T1000 (cell line): Measurements from ENCODE around the gene EIF4H.
A peak's percentile ranks its signal among the peaks of the same experiment; 100 is the strongest.
"Not testable (repeated sequence)": the region's sequence is repeated elsewhere in the genome, so short reads cannot be mapped to it uniquely, and the experiment has no call there.

ENCODE experiments used
- DNase-seq: peaks from one replicate; lab custom pipeline; 2025; ENCODE audit warnings: mixed read lengths; lab: John Stamatoyannopoulos, UW

Gene EIF4H

DNA sequence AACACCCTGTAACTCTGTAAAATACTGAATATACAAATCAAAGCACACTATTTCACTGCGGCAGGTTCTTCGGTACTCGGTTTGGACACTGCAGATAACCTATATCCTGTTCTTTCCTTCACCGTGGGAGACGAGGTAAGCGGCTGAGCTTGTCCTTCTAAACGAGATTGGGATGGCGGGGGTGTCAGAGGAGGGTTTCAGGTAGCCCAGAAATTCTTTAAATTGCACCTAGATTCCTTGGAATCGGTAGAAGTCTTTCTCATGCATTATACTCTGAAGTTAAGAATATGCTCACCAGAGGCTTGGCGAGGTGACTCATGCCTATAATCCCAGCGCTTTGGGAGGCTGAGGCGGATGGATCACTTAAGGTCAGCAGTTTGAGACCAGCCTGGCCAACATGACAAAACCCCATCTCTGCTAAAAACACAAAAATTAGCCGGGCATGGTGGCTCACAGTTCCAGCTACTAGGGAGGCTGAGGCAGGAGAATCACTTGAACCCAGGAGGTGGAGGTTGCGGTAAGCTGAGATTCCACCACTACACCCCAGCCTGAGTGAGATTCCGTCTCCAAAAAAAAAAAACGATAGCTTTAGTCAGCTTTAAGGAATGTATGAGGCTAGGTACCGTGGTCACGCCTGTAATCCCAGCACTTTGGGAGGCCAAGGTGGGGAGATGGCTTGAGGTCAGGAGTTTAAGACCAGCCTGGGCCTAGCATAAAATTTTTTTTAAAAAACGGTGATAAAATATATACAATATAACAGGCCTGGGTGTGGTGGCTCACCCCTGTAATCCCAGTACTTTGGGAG lies 25.6 kb downstream of the EIF4H start:
- DNase-seq = no peak

DNA sequence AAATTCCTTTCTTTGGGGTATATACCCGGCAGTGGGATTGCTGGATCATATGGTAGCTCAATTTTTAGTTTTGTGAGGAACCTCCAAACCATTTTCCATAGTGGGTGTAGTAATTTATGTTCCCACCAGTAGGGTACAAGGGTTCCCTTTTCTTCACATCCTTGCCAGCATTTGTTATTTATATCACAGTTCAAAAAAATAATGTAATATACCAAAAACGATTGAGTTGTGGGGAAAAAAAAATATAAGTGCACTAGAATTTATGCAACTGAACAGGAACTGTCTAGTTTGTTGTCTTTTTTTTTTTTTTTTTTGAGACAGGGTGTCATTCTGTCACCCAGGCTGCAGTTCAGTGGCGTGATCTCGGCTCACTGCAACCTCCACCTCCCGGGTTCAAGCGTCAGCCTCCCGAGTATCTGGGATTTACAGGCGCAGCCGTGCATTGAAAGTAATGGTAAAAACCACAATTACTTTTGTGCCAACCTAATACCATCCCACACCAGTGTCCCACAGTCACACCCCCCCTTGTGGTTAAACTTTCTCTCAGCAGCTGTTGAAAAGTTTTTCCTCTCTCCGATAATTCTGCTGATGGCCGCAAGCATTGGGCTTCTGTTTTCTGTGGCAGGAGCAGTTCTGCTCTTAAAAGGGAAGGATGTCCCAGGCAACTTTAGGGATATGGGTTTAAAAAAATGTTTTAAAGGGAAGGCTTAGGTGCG lies 28.8 kb downstream of the EIF4H start:
- no peak for DNase-seq

DNA sequence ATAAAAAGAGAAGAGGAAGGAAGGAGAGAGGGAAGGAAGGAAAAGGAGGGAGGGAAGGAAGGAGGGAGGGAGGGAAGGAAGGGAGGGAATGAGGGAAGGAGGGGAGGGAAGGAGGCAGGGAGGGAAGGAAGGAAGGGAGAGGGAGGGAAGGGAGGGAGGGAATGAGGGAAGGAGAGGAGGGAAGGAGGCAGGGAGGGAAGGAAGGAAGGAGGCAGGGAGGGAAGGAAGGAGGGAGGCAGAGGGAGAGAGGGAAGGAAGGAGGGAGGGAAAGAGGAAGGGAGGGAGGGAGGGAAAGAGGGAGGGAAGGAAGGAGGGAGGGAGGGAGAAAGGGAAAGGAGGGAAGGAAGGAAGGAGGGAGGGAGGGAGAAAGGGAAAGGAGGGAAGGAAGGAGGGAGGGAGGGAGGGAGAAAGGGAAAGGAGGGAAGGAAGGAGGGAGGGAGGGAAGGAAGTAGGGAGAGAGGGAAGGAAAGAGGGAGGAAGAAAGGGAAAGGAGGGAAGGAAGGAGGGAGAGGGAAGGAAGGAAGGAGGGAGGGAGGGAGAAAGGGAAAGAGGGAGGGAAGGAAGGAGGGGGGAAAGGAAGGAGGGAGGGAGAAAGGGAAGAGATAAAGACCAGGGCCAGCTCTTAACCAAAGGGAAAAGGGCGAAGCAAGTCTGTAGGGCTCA lies 29.9 kb downstream of the EIF4H start:
- no peak for DNase-seq

DNA sequence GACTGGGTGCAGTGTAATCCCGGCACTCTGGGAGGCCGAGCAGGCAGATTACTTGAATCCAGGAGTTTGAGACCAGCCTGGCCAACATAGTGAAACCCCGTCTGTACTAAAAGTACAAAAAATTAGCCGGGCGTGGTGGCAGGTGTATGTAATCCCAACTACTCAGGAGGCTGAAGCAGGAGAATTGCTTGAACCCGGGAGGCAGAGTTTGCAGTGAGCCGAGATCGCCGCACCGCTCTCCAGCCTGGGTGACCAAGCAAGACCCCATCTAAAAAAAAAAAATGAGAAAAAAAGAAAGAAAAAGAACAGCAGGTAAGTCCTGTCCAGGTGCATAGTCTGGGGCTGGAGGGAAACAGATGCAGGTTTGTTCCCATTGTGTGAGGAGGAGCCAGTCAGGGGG lies 31.9 kb downstream of the EIF4H start:
- not testable (repeated sequence) for DNase-seq

DNA sequence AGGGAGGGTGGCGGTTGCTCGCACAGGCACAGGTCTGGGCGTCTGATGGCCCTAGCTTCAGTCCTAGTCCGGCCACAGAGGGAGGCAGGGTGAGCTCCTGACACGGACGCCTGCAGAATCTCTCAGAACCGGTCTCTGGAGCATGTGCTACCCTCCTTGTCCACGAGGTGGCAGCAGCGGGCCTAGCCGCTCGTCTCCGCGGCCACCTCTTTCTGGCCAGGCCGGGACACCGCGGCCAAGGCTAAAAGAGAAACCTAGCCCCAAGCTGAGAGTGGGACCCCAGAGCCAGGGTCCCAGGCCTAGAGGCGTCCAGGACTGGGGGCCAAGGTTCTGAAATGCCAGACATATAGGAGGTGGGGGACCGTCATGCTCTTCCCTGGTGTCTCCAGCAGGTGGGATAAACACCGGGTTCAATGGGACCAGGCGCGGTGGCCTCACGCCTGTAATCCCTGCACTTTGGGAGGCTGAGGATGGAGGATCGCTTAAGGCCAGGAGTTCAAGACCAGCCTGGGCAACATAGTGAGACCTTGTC lies 32.5 kb downstream of the EIF4H start:
- peak; percentile 56 for DNase-seq

DNA sequence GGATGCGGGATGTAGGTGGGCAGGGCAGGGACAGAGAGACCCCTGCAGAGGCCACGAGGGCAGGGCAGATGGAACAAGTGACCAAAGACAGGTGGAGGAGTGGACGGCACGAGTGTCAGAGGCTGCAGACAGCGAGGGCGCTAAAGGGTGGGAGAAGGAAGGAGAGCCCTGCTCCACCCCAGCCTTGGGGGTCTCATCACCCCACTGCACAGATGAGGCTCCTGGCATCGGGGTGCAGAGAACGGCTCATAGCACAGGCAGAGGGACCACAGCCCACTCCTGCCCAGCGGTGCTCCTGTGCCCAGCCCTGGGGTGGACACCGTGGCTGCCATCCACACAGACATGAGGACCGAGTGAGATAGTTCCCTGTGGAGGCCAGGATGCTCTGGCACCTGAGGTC lies 33.4 kb downstream of the EIF4H start:
- no peak for DNase-seq

DNA sequence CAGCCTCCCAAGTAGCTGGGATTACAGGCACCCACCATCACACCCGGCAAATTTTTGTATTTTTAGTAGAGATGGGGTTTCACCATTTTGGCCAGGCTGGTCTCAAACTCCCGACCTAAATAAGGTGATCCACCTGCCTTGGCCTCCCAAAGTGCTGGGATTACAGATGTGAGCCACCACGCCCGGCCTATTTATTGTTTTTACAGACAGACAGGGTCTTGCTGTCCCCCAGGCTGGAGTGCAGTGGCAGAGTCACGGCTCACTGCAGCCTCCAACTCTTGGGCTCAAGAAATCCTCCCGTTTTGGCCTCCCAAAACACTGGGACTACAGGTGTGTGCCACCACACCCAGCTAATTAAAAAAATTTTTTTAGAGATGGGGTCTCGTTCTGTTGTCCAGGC lies 34.1 kb downstream of the EIF4H start:
- not testable (repeated sequence) for DNase-seq

DNA sequence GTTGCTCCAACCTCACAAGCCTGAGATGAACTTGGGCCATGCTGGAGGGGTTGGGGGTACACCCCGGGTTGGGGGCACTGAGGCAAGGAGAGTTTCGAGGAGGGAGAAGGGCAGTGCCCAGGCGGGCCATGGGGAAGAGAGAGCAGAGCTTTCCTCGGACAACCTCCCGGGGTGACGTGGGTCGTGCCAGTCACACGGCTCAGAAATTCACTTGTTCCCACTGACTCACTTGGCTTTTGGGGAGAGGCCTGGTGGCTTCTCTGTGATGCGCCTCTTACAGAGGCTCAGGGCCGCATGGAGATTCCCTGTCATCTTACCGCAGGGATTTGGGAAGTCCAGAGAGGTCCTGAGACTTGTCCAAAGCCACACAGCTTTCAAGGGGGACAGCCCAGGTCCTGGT lies 38.5 kb downstream of the EIF4H start:
- no peak for DNase-seq

DNA sequence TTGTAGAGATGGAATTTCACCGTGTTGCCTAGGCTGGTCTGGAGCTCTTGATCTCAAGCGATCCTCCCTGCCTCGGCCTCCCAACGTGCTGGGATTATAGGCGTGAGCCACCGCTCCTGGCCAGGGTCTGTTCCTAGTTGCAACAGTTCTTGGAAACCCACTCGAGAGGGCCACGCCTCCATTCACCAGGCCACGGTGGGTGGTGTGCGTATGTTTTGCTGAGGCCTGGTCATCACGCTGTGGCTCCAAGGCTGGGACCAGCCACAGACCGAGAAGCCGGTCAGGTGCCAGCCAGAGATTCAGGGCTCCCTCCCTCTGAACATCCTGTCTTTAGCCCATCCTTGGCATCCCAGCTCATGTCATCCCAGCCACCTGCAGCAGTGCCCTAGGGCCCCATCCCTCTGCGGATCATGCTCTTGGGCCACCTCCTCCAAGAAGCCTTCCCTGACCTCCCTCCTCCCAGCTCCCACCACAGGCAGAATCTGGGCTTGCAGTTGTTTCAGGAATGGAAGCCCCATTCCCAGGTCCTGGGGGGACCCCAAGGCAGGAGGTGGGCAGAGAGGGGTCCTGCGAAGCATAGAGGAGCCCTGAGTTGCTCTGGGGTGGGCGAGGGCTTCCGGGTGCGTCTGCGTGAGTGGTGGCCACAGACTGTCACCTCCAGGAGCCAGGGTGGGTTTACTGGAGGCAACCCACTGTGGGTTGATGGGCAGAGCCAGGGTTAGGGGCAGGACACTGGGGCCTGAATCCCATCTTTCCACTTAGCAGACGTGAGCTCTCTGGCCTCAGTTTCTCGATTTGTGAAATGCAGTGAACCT lies 40.9 kb downstream of the EIF4H start:
- DNase-seq = no peak

DNA sequence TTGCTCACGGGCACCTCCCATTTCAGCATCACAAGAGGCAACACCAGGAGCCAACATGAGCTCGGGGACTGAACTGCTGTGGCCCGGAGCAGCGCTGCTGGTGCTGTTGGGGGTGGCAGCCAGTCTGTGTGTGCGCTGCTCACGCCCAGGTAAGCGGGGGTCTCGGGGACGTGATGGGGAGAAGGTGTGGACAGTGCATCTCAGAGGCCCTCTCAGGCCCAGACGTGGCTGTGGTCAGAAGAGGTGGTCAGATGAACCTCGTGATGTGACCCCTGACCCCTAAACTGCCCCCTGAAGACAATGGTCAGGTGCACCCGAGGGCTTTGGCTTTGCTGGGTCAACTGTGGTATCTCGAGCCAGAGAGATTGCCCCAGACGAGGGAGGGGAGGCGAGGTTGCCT lies 41.8 kb downstream of the EIF4H start:
- DNase-seq = no peak

DNA sequence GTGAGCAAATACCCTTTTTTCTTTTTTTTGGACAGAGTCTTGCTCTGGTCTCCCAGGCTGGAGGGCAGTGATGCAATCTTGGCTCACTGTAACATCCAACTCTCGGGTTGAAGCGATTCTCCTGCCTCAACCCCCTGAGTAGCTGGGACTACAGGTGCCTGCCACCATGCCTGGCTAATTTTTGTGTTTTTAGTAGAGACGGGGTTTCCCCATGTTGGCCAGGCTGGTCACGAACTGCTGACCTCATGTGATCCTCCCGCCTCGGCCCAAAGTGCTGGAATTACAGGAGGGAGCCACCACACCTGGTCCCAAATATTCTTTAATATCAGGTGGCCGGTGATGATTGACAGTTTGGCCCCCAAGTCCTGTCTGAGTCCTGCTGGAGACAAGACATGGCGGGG lies 42.2 kb downstream of the EIF4H start:
- DNase-seq = no peak

DNA sequence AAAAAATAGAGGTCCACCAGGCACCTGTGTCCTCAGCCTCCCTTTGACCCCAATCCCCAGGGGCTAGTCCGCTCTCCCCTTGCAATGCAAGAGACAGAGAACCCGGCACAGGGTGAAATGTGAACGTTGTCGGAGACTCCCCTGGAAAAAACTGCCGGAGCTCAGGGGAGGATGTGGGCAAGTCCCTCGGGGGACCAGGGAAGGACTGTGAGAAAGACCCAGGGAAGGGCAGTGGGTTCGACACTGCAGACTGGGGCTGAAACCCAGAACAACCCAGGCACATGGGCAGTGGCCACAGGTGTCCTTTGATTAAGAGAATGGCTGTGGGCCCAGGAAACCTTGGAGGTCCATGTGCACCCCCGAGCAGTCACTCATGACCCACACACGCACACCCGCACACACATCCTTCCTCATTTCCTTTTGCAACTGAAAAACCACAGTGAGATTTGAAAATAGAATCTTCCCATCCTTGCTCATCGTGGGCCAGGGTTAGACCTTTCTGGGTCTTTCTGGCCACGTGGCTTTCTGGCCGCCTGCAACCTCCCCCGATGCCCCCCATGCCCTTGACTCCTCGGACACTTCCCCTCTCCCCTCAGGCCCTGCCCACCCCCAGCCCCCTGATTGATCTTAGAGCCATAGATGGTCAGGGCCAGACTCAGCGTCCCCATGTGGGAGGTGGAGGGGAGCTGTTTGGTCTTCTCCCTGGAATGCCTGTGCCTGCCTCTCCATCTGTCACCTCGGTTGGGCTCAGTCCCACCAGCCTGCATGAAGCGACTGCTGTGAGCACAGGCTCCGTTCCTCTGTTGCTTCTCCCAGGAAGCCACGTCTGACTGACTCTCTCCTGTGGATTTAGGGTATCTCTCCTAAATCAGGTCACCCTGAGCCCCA lies 43.5 kb downstream of the EIF4H start:
- no peak for DNase-seq

DNA sequence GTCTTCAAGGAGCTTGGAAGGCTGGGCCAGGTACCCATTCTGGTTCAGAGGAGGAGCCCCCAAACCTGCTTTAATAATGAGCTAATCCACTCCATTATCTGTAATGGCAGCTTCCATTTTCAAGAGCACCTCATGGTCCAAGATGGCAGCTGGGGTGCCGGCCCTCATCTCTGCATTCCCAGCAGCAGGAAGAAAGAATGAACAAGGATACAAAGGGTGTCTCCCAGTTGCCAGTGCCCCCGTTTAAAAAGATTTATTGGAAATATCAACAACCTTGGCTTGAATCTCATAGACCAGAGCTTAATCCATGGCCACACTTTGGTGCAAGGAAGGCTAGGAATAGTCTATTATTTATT lies 44.2 kb downstream of the EIF4H start:
- DNase-seq = no peak

DNA sequence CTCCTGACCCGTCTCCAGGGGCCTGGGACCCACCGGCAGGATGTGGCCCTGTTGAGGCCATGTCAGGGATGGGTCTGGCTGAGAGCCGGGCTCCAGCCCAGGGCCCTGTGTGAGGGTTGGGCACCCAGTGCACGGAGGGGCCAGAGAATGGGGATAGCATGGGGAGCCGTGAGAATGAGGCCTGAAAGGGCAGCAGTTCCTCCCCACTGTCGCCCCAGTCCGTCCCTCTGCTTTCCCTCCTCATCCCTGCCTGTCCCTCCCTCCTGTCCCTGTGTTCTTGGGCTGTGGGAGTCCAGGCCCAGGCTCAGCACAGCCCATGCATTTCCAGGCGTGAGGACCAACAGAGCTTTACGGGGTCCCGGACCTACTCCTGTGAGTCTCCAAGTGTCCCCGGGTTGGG lies 45.3 kb downstream of the EIF4H start:
- no peak for DNase-seq

DNA sequence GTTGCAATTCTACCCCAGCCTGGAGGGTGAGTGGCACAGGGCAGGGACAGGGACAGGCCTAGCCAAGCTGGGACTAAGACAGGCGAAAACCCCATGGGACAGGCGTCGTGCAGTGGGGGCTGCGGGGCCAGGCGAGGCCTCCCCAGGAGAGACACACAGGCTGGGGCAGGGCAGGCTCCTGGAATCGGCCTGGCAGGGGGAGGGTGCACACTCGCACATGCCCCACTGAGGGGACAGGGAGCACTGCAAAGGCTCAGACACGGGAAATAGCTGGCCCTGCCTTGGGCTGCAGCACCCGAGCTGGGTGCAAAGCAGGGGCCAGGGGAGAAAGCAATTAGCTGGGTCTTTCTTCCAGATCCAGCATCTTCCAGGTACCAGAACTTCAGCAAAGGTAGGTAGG lies 46.1 kb downstream of the EIF4H start:
- no peak for DNase-seq

DNA sequence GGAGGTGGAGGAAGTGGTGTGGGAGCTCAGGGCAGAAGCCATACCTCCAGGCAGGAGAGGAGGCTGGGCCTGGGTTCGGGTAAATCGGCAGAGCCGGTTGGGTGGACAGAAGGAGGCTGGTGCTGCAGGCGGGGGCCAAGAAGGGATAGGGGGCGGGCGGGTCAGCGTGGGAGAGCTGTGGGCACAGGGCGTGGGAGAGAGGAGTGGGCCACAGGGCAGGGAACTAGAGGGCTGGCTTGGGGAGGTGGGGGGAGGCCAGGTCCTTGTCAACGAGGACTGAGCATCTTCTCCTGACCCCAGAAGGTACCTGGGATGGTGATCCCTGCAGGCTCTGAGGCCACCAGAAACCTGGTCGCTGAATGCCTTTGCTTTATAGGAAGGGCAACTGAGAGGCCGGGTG lies 47.6 kb downstream of the EIF4H start:
- DNase-seq = no peak

DNA sequence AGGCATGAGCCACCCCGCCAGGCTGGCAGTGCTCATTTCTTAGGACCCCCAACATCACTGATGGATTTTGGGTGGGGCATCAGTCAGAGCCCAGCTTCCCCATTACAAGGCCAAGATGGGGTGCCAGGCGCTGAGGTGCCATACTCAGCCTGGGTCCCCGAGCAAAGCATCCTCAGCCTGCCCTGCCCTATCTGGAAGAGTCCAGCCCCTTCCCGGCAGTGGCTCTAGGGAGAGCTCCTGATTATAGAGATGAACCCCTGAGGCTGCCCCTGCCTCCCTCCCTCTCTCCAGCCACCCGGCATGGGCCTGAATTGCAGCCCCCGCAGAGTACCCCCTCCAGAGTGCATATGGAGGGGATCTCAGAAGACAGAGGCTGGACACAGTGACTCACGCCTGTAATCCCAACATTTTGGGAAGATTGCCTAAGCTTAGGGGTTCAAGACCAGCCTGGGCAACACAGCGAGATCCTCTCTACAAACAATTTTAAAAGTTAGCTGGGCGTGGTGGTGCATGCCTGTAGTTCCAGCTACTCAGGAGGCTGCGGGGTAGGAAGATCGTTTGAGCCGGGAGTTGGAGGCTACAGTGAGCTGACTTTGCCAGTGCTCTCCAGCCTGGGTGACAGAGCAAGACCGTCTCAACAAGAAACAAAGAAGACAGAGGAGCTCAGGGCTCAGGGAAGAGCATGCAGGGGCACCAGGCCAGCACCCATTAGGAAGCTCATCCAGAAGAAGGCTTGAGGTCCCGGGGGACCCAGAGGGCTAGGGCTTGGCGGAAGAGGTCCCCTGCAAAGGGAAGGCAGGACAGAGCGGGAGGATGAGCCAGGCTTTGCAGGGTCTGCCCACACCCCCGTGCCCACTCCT lies 48.9 kb downstream of the EIF4H start:
- no peak for DNase-seq

DNA sequence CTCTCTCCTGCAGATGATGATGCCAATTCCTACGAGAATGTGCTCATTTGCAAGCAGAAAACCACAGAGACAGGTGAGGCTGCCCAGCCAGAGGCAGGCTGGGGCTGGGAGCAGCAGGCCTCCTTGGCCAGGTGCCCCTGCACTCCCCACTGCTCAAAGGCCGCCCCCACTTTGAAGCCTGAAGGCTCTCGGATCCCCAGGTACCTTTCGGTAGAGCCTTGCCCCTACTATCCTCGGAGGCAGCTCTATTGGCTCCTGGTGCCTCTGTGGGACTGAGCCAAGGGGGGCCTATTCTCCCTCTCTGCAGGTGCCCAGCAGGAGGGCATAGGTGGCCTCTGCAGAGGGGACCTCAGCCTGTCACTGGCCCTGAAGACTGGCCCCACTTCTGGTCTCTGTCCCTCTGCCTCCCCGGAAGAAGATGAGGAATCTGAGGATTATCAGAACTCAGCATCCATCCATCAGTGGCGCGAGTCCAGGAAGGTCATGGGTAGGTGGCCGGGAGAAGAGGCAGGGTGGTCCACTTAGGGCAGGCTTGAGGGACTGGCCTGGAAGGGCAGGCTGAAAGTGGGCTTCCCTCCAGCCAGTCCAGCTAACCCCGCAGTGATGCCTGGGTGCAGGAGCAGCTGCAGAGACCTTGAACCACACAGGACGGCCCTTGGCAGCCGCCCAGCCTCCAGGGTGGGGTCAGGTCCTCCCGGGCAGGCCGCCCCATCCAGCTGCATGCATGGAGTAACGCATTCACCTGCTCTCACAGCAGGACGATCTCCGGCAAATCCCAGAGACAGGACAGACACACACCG lies 49.8 kb downstream of the EIF4H start:
- no peak for DNase-seq

DNA sequence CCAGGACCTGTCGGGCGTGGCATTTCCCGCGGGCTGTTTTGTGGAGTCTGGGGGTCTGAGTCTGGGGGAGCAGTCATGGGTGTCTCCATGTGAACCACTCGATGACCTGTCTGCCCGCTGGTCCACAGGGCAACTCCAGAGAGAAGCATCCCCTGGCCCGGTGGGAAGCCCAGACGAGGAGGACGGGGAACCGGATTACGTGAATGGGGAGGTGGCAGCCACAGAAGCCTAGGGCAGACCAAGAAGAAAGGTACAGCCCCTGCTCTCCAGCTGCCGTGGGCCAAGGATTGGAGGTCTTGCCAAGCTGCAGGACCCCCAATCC lies 50.3 kb downstream of the EIF4H start:
- DNase-seq = no peak
